Vagina (tissue), 2 donors: ENCODE measurements around the gene RABGAP1L.

Experiments used
- CTCF ChIP-seq, 3 experiments: fragments of 450-650 bp in 2 of 3; fragments of 200-600 bp in 1 of 3; sonication (generic) in 1 of 3; IDR thresholded peaks; one replicate each; pipeline ENCODE4 v1.5.1; 2017 to 2019; ENCODE audit warnings: antibody characterized with exemption in 3 of 3, mild to moderate bottlenecking in 2 of 3, moderate library complexity in 2 of 3
- POLR2AphosphoS5 ChIP-seq, 2 donors: sonication (generic); formaldehyde crosslinking; IDR thresholded peaks; one replicate each; pipeline ENCODE4 v1.9.0; 2017; ENCODE audit warnings: antibody characterized with exemption in 2 of 2, mild to moderate bottlenecking in 2 of 2, low read depth in 1 of 2; ENCODE audit not compliant: insufficient read depth in 1 of 2

- no peak for TF ChIP-seq POLR2AphosphoS5 (IDR thresholded peaks at IDR 0.05; ENCODE audit: insufficient read depth in 1 of 2, low read depth in 1 of 2)
- TF ChIP-seq CTCF (IDR thresholded peaks at IDR 0.05), result no peak
These were observed 874.6 kb downstream of the RABGAP1L start for GRCh38 chr1:175033953-175034352.
